NCI-H345 treated with DMSO at 0.1 percent for 48 hours (cell line): ENCODE measurements around the gene NTMT1.

Experiments used
- DNase-seq: peaks from one replicate; lab custom pipeline; 2025; ENCODE audit not compliant: unreplicated experiment; lab: John Stamatoyannopoulos, UW

NTMT1 gene

DNA sequence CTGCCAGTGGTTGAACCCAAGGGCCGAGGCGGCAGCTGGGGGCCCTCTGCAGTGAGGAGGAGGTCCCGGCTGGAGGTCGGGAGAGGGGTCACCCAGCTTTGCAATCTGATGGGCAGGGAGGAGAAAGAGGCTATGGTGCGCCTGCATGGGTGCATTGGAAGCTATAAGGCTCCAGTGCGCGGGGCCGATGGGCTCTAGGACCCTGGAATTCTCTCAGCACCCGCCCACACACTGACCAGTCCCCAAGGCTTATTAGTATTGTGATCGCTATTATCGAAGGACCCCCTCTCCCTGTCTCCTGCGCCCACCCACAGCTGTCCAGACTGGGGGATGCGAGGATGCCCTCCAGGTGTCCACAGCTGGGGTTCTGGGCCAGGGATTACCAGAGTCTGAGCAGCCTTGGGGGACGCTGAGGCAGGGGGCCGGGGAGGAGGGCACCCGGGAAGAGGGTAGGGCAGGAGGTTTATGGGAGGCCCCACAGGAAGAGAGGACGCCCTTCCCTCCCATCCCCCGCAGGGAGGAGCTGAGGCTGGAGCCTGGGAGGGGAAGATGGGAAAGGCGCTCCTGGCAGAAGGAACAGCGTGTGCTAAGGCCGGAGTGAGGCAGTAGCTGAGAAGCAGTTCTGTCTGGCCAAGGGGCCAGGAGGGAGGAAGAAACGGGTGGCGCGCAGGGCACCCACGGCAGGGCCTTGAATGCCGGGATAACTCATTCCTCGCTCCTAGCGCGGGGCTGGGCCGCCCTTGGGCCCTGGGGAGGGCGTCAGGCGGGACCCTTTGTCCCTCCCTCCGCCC lies 29.2 kb upstream of the NTMT1 start:
- no peak for DNase-seq

GRCh38 chr9:129597355-129598088 lies 28.4 kb upstream of the NTMT1 start:
- no peak for DNase-seq

GRCh38 chr9:129598089-129598596 lies 27.8 kb upstream of the NTMT1 start:
- DNase-seq = no peak

DNA sequence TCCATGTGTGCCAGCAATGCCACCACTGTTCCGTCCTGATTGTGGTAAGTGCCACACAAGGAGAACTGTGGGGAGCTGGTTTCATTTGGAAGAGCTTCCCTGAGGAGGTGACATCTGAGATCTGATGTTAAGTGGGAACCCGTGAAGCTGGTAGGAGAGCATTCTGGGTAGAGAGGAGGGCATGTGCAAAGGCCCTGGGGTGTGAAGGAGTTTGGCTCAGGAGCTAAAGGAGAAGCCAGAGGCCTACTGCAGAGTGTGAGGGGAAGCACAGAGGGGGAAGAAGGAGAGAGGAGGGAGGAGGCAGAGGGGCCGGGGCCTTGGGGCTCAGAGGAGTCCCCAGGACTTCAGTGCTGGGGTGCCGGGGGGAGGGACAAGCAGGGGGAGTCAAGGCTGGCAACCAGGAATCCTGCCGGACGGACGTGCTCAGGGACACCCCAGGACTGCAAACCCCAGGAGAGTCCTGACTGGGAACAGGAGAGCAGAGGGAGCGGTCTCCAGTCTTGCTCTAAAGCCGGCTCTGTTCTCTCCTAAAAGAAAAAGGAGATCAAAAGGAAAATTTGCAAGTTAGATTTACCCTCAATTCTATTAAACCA lies 24.8 kb upstream of the NTMT1 start:
- DNase-seq = no peak

GRCh38 chr9:129602598-129603415 lies 23.2 kb upstream of the NTMT1 start:
- DNase-seq = no peak

- no peak for DNase-seq
These were observed 21.8 kb upstream of the NTMT1 start for GRCh38 chr9:129604056-129604765.

DNA sequence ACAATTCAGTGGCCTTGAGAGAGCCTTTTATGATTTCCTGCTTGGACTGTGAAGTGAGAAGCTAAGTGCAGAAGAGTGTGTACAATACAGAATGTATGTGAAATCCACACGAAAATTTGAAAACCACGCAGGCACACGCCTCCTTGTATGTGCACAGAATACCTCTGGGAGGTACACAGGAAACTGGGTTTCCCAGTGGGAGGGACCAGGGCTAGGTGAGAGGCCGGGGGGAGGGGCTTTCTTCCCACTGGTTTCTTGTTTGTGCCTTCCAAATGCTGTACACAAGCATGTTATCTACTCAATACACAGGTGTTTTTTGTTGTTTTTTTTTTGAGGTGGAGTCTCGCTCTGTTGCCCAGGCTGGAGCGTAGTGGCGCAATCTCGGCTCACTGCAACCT lies 21.2 kb upstream of the NTMT1 start:
- no peak for DNase-seq

- no peak for DNase-seq
These were observed 19.6 kb upstream of the NTMT1 start for GRCh38 chr9:129606161-129607026.

GRCh38 chr9:129607027-129607387 lies 19.0 kb upstream of the NTMT1 start:
- DNase-seq = no peak

- no peak for DNase-seq
These were observed 17.1 kb upstream of the NTMT1 start for GRCh38 chr9:129608561-129609481.

- no peak for DNase-seq
These were observed 16.3 kb upstream of the NTMT1 start for GRCh38 chr9:129609486-129610212.

DNA sequence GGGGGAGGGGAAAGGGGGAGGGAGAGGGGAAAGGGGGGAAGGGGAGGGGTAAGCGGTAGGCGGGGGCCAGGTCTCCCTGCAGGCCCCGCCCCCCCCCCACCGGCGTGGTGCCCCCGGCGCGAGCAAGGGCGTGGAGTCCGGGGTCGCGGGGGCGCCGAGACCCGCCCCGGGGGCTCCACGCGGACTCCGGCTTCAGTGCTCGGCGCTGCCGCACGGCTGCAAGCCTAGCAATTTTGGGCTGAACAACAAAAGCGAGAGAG lies 15.8 kb upstream of the NTMT1 start:
- no peak for DNase-seq

GRCh38 chr9:129610473-129611306 lies 15.3 kb upstream of the NTMT1 start:
- peak; percentile 18 for DNase-seq

GRCh38 chr9:129611307-129611800 lies 14.6 kb upstream of the NTMT1 start:
- DNase-seq = no peak

DNA sequence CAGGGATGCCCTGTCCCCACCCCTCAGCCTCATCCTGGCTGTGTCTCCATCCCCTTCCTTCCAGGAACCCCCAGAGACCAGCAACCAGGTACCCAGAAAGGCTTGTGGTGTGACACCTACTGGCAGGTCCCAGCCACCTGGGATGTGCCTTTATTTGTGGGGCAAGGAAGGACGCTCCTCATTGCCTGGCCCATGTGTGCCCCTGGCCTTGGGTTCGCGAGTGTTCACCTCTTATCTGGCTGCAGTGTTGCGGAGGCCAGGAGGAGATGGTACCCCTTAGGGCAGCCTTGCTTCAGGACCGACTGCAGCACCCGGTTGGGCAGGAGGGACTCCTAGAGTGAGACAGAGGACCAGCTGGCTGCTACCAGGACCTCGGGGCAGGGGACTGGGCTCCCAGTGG lies 13.8 kb upstream of the NTMT1 start:
- no peak for DNase-seq

GRCh38 chr9:129612815-129613519 lies 13.0 kb upstream of the NTMT1 start:
- no peak for DNase-seq
